HG02623 (cell line): ENCODE measurements around the gene FOXA2.

Experiments used
- ATAC-seq: cut with Tn5 transposase; IDR thresholded peaks from one replicate; pipeline ENCODE4 v1.9.1; 2021; ENCODE audit warnings: moderate library complexity; ENCODE audit not compliant: unreplicated experiment

The FOXA2 gene

DNA sequence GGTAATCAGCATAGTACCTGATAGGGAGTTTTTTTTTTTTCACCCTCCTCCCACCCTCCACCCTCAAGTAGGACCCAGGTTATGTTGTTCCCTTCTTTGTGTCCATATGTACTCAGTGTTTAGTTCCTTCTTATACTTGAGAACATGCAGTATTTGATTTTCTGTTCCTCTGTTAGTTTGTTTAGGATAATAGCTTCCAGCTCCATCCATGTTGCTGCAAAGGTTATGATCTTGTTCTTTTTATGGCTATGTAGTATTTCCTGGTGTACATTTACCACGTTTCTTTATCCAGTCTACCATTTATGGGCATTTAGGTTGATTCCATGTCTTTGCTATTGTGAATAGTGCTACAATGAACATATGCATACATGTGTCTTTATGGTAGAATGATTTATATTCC is 41.9 kb downstream of the FOXA2 start:
- no peak for ATAC-seq

DNA sequence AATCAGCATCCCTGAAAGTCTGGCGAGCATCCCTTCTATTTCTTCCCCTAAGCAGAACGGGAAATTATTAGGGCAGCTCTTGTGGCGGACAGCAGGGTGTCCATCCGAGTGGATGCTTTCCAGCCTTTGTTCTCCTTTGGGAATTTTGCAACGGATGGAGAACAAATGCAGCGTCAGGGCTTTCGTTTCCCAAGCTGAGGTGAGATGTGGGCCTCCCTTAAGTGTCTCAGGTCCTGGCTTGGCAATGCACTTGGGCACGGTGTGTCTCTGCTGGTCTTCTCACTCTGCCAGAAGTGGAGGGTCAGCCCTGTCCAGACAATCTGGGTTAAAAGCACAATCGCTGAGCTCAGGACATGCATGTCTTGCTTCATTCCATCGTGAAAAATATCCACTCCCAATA is 43.5 kb downstream of the FOXA2 start:
- no peak for ATAC-seq

DNA sequence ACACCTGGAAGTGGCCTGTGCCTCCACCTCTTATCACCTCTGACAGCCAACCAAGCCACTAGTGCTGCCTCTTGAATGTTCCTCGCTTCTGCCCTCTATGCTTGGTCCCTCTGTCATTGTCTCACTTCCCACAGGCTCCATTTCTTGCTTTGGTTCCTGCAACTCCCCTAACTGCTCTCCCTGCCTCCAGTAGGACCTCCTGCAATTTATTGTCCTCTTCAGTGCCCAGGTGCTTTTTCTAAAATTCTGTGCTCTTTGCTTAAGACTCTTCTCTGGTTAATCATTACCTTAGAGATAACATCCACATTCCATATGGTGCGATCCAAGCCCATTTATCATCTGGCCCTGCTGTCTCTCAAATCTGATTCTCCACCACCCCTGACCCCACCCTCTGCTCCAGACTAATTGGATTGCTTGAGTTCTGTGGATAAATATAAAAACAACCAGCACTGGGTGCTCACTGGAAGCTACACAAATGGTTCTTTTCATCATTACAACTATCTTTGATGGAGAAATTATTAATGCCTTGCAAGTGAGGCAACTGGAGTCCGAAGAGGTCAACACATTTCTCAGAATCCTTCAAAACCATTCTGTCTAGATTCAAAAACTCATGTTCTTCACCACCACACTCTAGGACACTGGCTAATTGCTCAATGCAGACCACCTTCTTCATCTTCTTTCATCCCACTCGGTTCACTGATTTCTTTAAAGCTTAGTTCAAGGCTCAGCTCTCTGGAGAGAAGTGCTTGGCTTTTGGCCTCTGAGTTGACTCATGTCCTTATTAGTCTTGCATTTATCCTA is 47.2 kb downstream of the FOXA2 start:
- no peak for ATAC-seq

DNA sequence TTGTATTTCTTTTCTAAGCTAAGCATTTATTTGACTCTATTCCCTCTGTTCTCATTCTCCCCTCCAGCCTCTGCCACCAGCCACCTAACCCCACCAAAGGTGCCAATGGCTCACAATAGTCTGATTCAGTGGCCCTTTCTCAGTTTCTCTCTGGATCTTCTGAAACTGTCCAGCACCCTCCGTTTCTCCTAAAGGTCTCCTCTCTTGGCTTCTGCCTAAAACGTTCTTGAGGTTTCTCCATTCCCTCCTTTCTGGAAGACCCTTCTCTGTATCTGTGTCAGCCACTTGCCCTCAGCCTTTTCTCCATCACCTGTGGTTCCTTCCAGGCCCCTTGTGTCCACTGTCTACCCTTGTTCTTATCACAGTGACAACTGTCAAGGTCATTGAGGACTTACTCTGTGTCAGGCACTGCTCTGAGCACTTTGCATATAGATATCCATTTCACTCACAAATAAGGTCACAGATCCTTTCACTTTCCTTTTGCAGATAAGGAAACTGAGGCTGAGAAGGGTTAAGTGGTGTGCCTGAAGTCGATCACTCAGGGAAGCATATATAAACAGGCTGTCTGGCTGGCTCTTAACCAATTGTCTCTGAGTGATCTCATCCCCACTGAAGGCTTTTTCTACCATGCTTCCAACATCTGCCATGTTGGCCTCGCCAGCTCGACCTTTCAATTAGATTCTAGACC is 48.1 kb downstream of the FOXA2 start:
- ATAC-seq, result no peak

GRCh38 chr20:22535483-22535882 is 48.9 kb downstream of the FOXA2 start:
- ATAC-seq, result no peak

- no peak for ATAC-seq
These were observed 50.3 kb downstream of the FOXA2 start for GRCh38 chr20:22533823-22534751.

- no peak for ATAC-seq
These were observed 51.8 kb downstream of the FOXA2 start for GRCh38 chr20:22532598-22532997.

DNA sequence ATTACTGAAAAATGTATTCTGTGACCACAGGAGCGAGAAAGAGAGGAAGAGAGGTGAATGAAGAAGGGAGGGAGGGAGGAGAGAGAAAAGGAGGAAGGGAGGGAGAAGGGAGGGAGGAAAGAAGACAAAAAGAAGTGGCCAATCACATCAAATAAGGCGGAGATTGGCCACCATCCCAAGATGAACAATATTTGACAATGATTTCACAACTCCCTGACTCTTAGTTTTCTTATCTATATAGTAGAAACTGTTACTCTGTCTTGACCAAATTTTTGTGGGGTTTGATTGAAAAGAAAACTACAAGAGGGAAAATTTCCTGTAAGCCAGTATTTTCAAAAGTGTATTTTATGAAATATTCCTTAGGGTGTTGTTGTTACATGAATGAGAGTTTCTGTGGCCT is 52.6 kb downstream of the FOXA2 start:
- no peak for ATAC-seq

GRCh38 chr20:22531056-22531615 is 53.2 kb downstream of the FOXA2 start:
- no peak for ATAC-seq
